Thyroid gland (tissue), 4 donors: Measurements from ENCODE around the gene AMOTL2. TPM values are rescaled to one million over a fixed set of nuclear protein-coding genes. Genes with fewer than 3 reads are reported as not detected.

Source experiments
- DNase-seq, 2 donors: peaks; one replicate each; pipeline ENCODE4 v3.0.0-alpha.2; 2019
- H3K27ac ChIP-seq, 3 donors: fragments of 200-600 bp; sonication (generic); 1 replicate in 2 of 3; 2 replicates in 1 of 3; pipeline ENCODE4 v1.5.1; 2016 to 2019; ENCODE audit warnings: mild to moderate bottlenecking in 1 of 3, moderate library complexity in 1 of 3
- H3K27me3 ChIP-seq: fragments of 200-600 bp; sonication (generic); one replicate; pipeline ENCODE4 v1.5.1; 2019
- H3K36me3 ChIP-seq, 2 donors: fragments of 200-600 bp; sonication (generic); one replicate each; pipeline ENCODE4 v1.5.1; 2016 to 2019
- H3K4me1 ChIP-seq, 2 donors: fragments of 200-600 bp; sonication (generic); one replicate each; pipeline ENCODE4 v1.5.1; 2017 to 2019
- H3K4me3 ChIP-seq, 3 donors: fragments of 200-600 bp; sonication (generic); replicated peaks in 1 of 3; 1 replicate in 2 of 3; 2 replicates in 1 of 3; pipeline ENCODE4 v1.5.1; 2016; ENCODE audit warnings: mild to moderate bottlenecking in 1 of 3
- H3K9me3 ChIP-seq: fragments of 200-600 bp; sonication (generic); one replicate; pipeline ENCODE4 v1.5.1; 2017
- CTCF ChIP-seq, 6 experiments: fragments of 200-600 bp in 3 of 6; fragments of 450-650 bp in 3 of 6; sonication (generic) in 3 of 6; IDR thresholded peaks; one replicate each; pipeline ENCODE4 v1.5.1; 2016 to 2019; ENCODE audit warnings: antibody characterized with exemption in 6 of 6, mild to moderate bottlenecking in 2 of 6, inconsistent platforms in 1 of 6, moderate library complexity in 1 of 6
- POLR2A ChIP-seq, 2 donors: fragments of 450-650 bp; IDR thresholded peaks; one replicate each; pipeline ENCODE4 v1.6.1; 2017; ENCODE audit warnings: antibody characterized with exemption in 2 of 2, mild to moderate bottlenecking in 2 of 2, moderate library complexity in 1 of 2
- WGBS, 2 donors: methylation state at CpG; one replicate each; pipeline ENCODE4 v1.1.5; 2017; 5-methylcytosine and 5-hydroxymethylcytosine counted together
- intact Hi-C: fragments of 100-400 bp; cut with DNase I; formaldehyde crosslinking; loops from one replicate; pipeline ENCODE4 v1.15.1; 2023
- total RNA-seq, 4 donors: library from RNA; depleted of rRNA; stranded (reverse); fragments of >200 nt; gene quantifications; one replicate each; pipeline ENCODE4 v1.2.3, GENCODE V29; 2016

The AMOTL2 gene
- total RNA-seq, 4 donors from 2014 or later, result 76.0 to 149 (median 117) TPM

DNA sequence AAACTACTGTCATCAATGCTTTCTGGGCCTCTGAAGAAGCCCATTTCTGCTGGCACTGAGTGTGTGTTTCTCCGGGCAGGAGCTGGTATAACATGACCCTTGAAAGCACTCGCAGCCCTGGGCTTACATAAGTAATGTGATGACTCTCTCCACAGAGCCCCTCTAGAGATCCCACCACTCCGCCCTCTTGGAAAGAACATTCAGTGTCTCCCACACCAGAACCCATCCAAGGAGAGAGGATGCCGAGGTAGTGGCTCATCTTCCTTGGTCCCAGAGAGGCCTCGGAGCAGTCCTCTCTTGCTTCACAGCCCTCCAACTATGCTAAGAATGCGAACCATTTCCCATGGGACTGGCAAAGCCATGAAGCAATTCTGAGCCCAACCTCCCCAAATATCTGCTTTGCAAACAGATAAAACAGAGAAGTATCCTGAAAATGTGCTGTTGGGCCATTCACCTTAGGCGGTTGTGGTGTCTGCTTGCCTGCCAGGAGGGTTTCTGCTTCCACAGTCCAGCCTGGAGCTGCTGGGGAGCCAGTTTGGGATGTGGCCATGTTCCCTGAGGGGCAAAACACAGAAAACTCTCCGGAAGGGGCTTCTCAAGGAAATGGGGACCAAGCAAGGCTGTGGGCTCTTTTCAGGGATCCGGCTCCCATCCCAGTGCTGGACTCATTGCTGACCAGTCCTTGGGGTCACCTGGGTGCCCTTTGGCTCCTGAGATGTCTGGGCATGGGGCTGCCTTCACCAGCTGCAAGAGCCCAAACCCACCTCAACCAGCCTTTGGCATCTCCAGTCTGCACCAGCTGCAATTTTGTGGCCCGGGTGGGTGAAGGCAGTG, 47.3 kb downstream of the AMOTL2 start:
- TF ChIP-seq POLR2A (IDR thresholded peaks at IDR 0.05) (no peak), CTCF (IDR thresholded peaks at IDR 0.05) (no peak)
- H3K27me3 ChIP-seq, result no peaks in the 10 kb centered on the region
- H3K36me3 ChIP-seq, result no peaks in the 10 kb centered on the region
- no peaks in the 10 kb centered on the region for H3K9me3 ChIP-seq
- peaks cover 35 to 46% of the 10 kb centered on the region in 2 donors for H3K4me1 ChIP-seq
- H3K4me3 ChIP-seq, result no peak overlapping the region
- peak; percentile 70 to 74 for DNase-seq
- intact Hi-C loops, result no loop called here
- H3K27ac ChIP-seq, result peak overlapping the region; percentile 76 to 91 (median 77)
- WGBS, 2 donors, result 43 to 47% methylated on average over 10 of the region's 10 CpGs

DNA sequence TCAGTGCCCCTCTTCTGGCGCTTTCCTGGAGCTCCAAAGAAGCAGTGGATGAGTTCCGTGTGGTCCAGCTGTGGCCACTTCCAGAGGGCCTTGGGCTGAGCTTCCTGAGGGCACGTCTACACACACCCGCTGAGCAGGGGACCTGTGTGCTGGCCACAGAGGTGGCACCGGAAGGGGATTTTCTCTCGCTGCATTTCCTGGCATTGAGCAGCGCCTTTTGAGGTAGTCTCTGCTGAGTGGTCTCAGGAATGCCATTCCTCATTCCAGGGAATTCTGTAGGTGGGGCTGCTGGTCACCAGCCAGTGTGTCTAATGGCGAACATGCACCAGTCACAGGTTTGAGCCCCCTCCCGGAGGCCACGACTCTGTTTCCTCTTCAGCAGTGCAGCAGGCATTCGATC, 48.1 kb downstream of the AMOTL2 start:
- 51 to 52% methylated on average over 11 of the region's 11 CpGs for WGBS, 2 donors
- no peak for TF ChIP-seq POLR2A (IDR thresholded peaks at IDR 0.05)
- TF ChIP-seq CTCF (IDR thresholded peaks at IDR 0.05), result no peak
- H3K4me3 ChIP-seq, result no peak overlapping the region
- intact Hi-C loops, result no loop called here
- DNase-seq, result peak in 1 of 2 donors; percentile 22
- H3K27me3 ChIP-seq, result no peaks in the 10 kb centered on the region
- H3K4me1 ChIP-seq, result peaks cover 26 to 37% of the 10 kb centered on the region in 2 donors
- H3K27ac ChIP-seq, result peak overlapping the region; percentile 76 to 91 (median 77)
- H3K36me3 ChIP-seq, result no peaks in the 10 kb centered on the region
- no peaks in the 10 kb centered on the region for H3K9me3 ChIP-seq

DNA sequence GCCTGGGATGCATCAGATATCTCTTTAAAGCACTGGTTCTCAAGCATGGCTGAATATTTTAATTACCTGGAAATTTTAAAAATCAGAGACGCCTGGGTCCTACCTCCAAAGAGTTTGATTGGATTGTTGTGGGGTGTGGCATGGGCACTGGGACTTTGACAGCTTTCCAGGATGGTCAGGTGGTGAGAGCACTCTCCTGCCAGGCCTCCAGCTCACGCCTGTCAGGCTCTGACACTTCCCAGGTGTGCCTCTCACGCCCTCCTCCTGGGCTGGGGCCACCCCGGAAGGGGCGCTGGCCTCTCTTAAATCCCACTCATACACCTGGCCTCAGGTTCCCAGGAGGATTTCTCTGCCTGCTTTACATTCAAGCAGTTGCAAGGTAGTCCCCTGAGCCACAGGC, 48.5 kb downstream of the AMOTL2 start:
- 69 to 72% methylated on average over 5 of the region's 5 CpGs for WGBS, 2 donors
- TF ChIP-seq CTCF (IDR thresholded peaks at IDR 0.05), result no peak
- no peak for TF ChIP-seq POLR2A (IDR thresholded peaks at IDR 0.05)
- Histone ChIP-seq H3K4me3 (no peak overlapping the region), H3K4me1 (peaks cover 26 to 34% of the 10 kb centered on the region in 2 donors), H3K27ac (peak overlapping the region; percentile 76 to 91 (median 77)), H3K27me3 (no peaks in the 10 kb centered on the region), H3K36me3 (no peaks in the 10 kb centered on the region), H3K9me3 (no peaks in the 10 kb centered on the region)
- intact Hi-C loops, result no loop called here
- peak; percentile 52 to 69 for DNase-seq

DNA sequence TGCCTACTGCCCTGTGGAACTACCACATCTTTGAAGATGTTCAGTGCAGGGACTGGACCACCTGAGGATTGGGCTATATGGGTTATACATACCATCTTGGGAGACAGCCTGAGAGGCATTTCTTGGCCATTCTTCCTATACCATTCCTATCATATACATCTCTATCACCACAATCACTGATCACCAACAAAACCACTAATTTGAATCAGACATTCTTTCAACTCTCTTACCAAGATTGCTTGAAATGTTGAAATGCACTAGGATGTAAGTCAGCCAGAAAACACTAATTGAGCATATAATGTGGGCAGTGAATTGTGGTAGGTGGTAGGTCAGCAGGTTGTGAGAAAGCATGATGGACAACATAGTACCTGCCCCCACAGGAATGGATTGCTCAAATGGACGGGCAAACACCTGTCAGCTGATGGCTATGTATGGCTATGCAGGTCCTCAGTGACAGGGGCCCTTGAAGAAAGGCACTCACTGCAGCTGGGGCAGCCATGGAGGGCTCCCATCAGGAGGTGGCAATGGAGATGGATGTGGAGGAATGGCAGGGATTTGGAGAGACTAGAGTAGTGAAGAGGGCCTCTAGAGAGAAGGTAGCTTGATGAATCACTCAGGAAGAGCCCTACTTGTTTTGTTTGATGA, 49.1 kb downstream of the AMOTL2 start:
- Histone ChIP-seq H3K27me3 (no peaks in the 10 kb centered on the region), H3K4me1 (peaks cover 26 to 34% of the 10 kb centered on the region in 2 donors), H3K9me3 (no peaks in the 10 kb centered on the region), H3K4me3 (no peak overlapping the region), H3K36me3 (no peaks in the 10 kb centered on the region), H3K27ac (peak overlapping the region; percentile 27 to 91 (median 77))
- TF ChIP-seq CTCF (IDR thresholded peaks at IDR 0.05) (no peak), POLR2A (IDR thresholded peaks at IDR 0.05) (no peak)
- WGBS, 2 donors, result 89 to 100% methylated on average over 1 of the region's 1 CpG
- intact Hi-C loops, result no loop called here
- no peak for DNase-seq
